NOMO-1 treated with DMSO at 0.1 percent for 48 hours (cell line): ENCODE results near the gene HSD11B2.

Source experiments
- DNase-seq: peaks from one replicate; lab custom pipeline; 2025; ENCODE audit not compliant: unreplicated experiment; lab: John Stamatoyannopoulos, UW

The HSD11B2 gene

GRCh38 chr16:67430977-67431774 is at the start of gene HSD11B2:
Gene HSD11B2, plus strand, starts transcription at chr16:67431121. Its CDS starts 128 bp downstream, at chr16:67431249.
- peak; percentile 23 for DNase-seq

GRCh38 chr16:67383284-67383683 is 47.6 kb upstream of the HSD11B2 start:
- no peak for DNase-seq

- no peak for DNase-seq
These were observed 46.0 kb upstream of the HSD11B2 start for GRCh38 chr16:67384778-67385510.

- no peak for DNase-seq
These were observed 44.0 kb upstream of the HSD11B2 start for GRCh38 chr16:67386861-67387455.

- DNase-seq: no peak
These were observed 43.3 kb upstream of the HSD11B2 start for GRCh38 chr16:67387479-67388079.

GRCh38 chr16:67388191-67388590 is 42.7 kb upstream of the HSD11B2 start:
- no peak for DNase-seq

GRCh38 chr16:67388591-67388990 is 42.3 kb upstream of the HSD11B2 start:
- no peak for DNase-seq

GRCh38 chr16:67389911-67390815 is 40.8 kb upstream of the HSD11B2 start:
- peak; percentile 94 for DNase-seq

GRCh38 chr16:67390816-67391423 is 40.0 kb upstream of the HSD11B2 start:
- no peak for DNase-seq

GRCh38 chr16:67391424-67392300 is 39.3 kb upstream of the HSD11B2 start:
- no peak for DNase-seq

- no peak for DNase-seq
These were observed 38.4 kb upstream of the HSD11B2 start for GRCh38 chr16:67392301-67393059.

GRCh38 chr16:67393111-67393787 is 37.7 kb upstream of the HSD11B2 start, which contains the start of gene TPPP3:
Gene TPPP3, minus strand, starts transcription at chr16:67393498. Its CDS starts 2,387 bp downstream, at chr16:67391111.
- DNase-seq: peak; percentile 9

- no peak for DNase-seq
These were observed 37.1 kb upstream of the HSD11B2 start for GRCh38 chr16:67393788-67394154.

- peak; percentile 73 for DNase-seq
These were observed 36.5 kb upstream of the HSD11B2 start for GRCh38 chr16:67394155-67395104.

GRCh38 chr16:67395105-67395457 is 35.8 kb upstream of the HSD11B2 start:
- DNase-seq: no peak

GRCh38 chr16:67395458-67396158 is 35.3 kb upstream of the HSD11B2 start:
- no peak for DNase-seq
